Skeletal muscle satellite cell (primary cell): ENCODE data around the gene MYO1G.

Source experiments
- H3K27me3 ChIP-seq: 2 replicates; pipeline ENCODE4 v1.7.0; 2013; ENCODE audit warnings: low read length; ENCODE audit not compliant: control insufficient read depth, insufficient read depth
- H3K36me3 ChIP-seq: 2 replicates; pipeline ENCODE4 v1.7.0; 2013; ENCODE audit warnings: mild to moderate bottlenecking, control low read depth, low read length; ENCODE audit not compliant: insufficient read depth
- H3K4me1 ChIP-seq: 2 replicates; pipeline ENCODE4 v1.7.0; 2013; ENCODE audit warnings: low read length; ENCODE audit not compliant: control insufficient read depth, insufficient read depth
- H3K4me2 ChIP-seq: 2 replicates; pipeline ENCODE4 v1.7.0; 2013; ENCODE audit warnings: mild to moderate bottlenecking, low read length
- H3K4me3 ChIP-seq: 2 replicates; pipeline ENCODE4 v1.7.0; 2013; ENCODE audit warnings: low read length
- H3K9ac ChIP-seq: 2 replicates; pipeline ENCODE4 v1.7.0; 2013; ENCODE audit warnings: mild to moderate bottlenecking, low read depth, low read length, moderate library complexity
- H3K9me3 ChIP-seq: replicated peaks from 2 replicates; pipeline ENCODE4 v1.7.0; 2013; ENCODE audit warnings: mild to moderate bottlenecking, control low read depth, low read length

The MYO1G gene

DNA sequence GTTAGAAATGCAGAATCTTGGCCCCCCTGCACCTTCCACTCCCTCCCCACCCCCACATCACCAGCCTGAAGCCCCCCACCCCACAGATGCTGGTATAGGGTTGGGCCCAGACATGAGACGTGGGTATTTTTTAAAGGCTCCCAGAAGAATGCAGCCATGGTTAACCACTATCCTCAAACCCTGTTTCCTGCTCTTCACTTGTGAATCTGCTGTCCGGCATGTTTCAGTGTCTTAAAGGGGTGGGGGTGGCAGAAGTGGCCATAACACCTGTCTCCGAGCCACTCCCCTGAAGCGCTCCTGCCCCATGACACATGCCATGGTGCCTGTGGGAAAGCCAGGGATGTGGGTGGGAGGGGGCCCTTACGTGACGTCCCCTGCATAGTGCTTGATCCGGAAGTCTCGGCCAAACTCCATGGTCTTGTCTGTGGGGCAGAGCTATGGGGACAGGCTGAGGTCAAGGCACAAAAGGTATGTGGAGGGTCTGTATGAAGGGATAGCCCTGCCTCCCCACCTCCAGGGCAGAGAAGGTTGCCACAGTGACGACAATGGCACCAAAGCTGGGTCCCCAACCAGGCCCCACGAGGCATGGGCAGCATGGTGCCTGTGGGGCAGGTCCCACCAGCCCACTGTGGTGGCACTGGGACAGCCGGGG is 9.6 kb downstream of the MYO1G start:
- no peaks in the 10 kb centered on the region for H3K9me3 ChIP-seq
- H3K9ac ChIP-seq: no peak overlapping the region
- H3K36me3 ChIP-seq: no peaks in the 10 kb centered on the region
- H3K4me1 ChIP-seq: no peaks in the 10 kb centered on the region
- H3K27me3 ChIP-seq: no peaks in the 10 kb centered on the region
- no peak overlapping the region for H3K4me2 ChIP-seq
- no peak overlapping the region for H3K4me3 ChIP-seq

DNA sequence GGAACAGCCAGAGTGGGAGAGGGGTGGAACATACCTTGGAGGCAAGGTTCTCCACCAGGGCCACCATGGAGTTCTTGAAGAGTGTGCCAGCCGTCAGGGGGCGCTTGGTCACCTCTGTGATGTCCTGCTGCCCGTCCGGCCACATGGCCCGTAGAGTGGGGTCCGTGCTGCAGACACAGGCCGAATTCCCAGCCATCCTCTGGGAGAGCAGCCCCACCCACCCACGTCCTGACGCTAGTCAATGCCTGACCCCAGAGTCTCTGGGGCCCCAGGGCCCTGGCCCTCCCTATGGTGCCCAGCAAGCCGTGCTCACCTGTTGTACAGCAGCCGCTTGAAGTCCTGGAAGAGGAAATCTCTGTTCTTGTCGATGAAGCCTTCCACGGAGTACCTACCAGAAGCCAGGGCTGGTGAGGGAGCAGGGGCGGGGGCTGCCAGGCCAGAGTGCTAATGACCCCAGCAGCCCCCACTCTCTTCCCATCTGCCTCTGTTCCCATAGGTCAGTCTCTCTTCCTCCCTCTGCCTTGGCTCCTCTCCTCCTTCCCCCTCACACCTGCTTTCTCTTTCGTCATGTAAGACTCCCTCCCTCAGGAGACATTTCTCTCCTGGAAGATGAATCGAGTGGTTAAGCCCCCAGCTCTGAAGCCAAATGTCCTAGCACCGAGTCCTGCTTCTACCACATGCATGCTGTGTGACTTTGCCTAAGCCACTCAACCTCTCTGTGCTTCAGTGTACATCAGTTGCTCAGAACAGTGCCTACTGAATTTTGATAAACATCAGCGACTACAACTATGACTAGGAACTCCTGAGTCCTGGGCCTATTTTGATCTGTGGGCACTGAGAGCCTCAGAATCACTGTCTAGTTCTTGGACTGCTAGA is 11.0 kb downstream of the MYO1G start:
- Histone ChIP-seq H3K4me2 (no peak overlapping the region), H3K36me3 (no peaks in the 10 kb centered on the region), H3K4me3 (no peak overlapping the region), H3K9me3 (no peaks in the 10 kb centered on the region), H3K27me3 (peaks cover under 1% of the 10 kb centered on the region), H3K4me1 (peaks cover 4% of the 10 kb centered on the region), H3K9ac (no peak overlapping the region)

DNA sequence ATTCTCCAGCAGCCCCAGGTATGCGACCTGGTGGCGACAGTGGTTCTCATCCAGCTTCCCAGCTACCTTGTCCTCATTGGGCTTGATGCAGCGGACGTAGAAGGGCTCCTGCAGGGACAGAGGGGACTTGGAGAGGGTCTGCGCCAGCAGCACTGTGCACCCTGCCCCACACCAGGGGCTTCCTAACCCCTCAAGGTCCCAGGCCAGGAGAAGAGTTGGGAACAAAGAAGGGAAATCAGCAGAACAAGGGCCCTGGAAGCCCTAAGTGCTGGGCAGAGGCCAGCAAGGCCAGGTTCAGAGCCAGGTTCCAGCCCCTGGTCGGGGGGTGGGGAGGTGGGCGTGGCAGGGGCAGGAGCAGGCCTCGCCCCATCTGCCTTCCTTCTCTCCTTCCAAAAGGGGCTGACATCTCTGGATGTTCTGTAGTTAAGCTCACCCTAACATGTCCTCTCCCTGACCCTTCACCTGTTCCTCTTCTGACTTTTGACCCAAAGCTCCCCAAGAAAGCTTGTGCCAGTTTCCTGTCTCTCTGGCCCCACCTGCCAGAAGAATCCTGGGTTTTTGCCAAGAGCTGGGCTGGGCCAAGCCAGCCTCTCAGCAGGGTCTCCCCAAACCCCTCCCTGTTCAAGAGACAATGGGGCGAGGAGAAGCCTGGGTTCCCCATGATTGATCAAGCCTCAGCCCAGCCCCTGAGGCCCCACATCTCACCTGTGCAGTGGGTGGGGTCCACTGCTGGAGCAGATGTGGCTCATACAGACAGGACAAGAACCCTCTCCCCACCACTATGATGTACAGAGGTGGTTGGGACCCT is 11.9 kb downstream of the MYO1G start:
- Histone ChIP-seq H3K9ac (no peak overlapping the region), H3K36me3 (no peaks in the 10 kb centered on the region), H3K27me3 (peaks cover 10% of the 10 kb centered on the region), H3K9me3 (no peaks in the 10 kb centered on the region), H3K4me1 (peaks cover 9% of the 10 kb centered on the region), H3K4me3 (no peak overlapping the region), H3K4me2 (no peak overlapping the region)

DNA sequence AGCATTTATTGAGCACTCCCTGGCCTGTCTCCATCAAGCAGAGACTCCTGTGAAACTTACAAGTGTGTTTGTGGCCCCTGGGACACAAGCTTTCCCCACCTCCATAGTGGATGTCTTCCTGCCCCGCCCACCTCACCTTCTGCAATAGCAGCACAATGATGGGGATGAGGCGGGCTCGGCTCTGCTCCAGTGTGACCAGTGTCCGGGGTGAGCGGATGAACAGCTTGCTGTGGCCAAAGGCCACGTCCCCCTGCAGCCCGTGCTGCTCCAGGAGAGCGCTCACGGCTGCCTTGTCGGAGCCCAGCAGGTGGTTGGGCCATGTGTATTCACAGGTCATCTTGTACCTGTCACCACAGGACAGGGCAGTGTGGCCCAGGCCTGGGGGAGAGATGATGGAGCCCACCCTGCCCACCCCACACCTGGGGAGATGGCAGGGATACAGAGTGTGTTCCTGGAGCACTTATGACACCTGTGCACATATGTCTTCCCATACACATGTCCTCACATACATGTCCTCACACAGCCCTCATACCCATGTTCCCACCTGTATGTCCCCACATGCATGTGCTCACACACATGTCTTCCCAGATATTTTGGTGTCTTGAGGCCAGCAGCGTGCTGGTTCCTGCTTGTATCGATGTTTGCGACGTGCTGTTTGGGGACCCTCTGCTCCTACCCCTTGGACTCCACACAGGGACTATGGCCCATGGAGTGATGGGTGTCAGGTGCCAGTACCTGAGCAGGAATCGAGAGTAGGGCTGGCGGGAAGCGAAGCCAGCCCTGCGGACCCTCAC is 12.7 kb downstream of the MYO1G start:
- peaks cover 11% of the 10 kb centered on the region for H3K27me3 ChIP-seq
- H3K36me3 ChIP-seq: no peaks in the 10 kb centered on the region
- no peak overlapping the region for H3K4me2 ChIP-seq
- no peaks in the 10 kb centered on the region for H3K9me3 ChIP-seq
- no peak overlapping the region for H3K9ac ChIP-seq
- peaks cover 9% of the 10 kb centered on the region for H3K4me1 ChIP-seq
- H3K4me3 ChIP-seq: no peak overlapping the region

DNA sequence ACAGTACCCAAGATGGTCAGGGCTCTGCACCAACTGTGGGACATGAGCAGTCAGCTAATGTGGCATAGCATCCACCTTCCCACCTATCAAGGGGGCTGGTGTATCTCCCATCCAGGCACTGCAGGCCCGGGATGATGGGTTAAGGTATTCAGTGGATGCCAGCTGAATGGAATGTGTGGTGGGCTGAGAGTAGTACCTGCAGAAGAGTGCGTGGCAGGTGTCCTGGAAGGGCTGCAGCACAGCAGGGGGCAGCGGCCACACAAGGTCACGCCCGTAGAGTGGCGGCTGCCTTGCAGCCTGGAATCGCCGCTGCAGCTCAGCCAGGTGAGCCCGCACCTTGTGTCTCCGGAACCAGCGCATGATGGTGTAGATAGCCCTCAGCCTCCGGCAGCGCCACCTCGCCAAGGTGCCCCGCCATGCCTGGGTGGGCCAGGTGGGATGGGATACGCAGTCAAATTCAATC is 13.3 kb downstream of the MYO1G start:
- no peaks in the 10 kb centered on the region for H3K36me3 ChIP-seq
- no peak overlapping the region for H3K9ac ChIP-seq
- H3K9me3 ChIP-seq: no peaks in the 10 kb centered on the region
- no peak overlapping the region for H3K4me2 ChIP-seq
- peaks cover 11% of the 10 kb centered on the region for H3K27me3 ChIP-seq
- peaks cover 9% of the 10 kb centered on the region for H3K4me1 ChIP-seq
- H3K4me3 ChIP-seq: no peak overlapping the region

DNA sequence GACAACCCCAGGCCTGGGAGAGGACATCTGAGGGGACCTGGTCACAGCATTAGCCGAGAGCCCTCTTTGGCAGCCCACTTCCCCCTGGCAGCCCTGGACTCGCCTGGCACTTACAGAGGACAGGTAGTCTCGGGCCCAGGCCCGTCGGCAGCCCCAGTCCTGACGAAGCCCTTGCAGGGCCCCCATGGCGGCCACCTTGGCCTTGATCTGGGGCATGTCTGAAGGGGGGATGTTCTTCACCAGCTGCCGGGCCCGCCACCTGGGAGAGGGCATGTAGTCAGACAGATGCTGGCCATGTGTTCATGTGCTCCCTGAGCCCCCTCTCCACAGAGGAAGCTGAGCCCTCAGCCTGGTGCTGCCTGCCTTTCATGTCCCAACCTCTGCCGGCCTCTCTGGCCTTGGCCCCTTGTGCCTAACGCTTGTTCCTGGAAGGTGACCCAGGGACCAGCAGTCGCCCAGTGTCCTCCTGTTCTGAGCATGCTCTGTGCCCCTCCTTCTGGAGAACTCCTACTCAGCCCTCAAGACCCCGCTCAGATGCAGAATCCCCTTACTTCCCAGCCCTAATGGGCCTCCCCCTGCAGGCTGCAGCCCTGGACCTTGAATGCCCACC is 13.9 kb downstream of the MYO1G start:
- H3K36me3 ChIP-seq: no peaks in the 10 kb centered on the region
- no peak overlapping the region for H3K4me2 ChIP-seq
- H3K27me3 ChIP-seq: peaks cover 16% of the 10 kb centered on the region
- peaks cover 9% of the 10 kb centered on the region for H3K4me1 ChIP-seq
- no peak overlapping the region for H3K4me3 ChIP-seq
- H3K9me3 ChIP-seq: no peaks in the 10 kb centered on the region
- H3K9ac ChIP-seq: no peak overlapping the region

DNA sequence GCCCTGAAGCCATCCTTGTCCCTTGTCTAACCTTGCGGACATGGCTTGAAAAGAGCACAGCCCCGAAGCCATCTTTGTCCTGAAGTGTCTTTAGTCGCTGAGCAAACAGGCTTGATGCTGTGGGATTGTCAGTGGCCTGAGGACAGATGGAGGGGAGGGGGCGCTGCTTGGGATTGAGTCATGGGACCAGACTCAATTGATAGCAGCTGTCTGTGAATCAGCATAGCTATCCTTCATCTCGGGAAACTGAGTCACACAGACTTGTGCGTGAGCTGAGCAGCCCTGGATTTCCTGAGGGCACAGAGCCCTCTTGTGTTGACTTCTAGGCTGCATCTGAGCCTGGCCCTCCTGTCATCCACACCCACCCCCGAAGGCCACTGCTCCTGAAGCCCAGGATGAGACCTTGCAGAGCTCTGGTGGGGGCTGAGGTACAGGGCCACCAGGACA is 14.4 kb downstream of the MYO1G start:
- H3K4me2 ChIP-seq: no peak overlapping the region
- H3K36me3 ChIP-seq: no peaks in the 10 kb centered on the region

DNA sequence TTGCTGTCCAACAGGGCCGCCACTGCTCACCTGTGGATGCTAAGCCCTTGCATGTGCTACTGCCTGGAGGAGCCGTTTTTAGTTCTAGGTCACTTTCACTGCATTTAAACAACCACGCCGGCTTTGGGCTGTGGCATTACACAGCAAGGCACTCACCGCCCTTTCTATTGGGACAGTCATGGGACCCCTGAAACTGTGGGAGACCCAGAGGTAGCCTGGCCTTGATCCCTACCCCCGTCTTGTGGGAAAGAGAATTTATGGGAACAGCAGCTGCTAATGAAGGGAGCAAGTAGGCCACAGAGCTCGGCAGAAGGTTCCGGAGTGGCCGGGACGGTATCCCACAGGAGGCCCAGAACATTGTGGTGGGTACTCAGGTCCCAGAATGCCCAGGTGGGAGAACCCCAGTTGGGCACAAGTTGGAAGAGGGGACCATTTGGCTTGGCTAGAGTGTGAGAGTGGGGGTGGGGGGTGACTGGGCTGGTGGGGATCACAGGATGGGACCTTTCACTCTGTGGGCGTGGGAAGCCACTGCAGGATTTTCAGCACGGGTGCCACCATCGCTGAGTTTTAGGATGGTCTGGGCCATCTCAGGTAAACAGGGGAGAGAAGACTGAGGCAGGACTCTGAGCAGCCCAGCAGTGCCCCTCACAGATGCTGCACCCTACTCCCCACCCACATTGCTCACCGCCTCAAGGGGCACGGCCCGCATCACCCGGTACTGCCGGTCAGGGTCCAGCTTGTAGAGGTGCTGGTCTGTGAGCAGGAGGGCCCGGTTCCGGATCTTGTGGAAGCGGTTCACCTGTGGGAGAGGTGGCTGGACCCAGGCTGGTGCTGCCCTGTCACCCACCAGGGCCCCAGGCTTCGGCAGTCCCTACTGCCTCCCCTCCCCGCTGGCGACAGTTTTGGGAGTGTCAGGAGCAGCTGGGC is 15.2 kb downstream of the MYO1G start:
- H3K4me3 ChIP-seq: no peak overlapping the region
- peaks cover 21% of the 10 kb centered on the region for H3K27me3 ChIP-seq
- no peak overlapping the region for H3K9ac ChIP-seq
- peaks cover 9% of the 10 kb centered on the region for H3K4me1 ChIP-seq
- H3K9me3 ChIP-seq: no peaks in the 10 kb centered on the region
- H3K36me3 ChIP-seq: no peaks in the 10 kb centered on the region
- H3K4me2 ChIP-seq: peak overlapping the region; percentile 95

More for the DNA sequence above, 14.4 kb downstream of the MYO1G start:
- H3K4me1 ChIP-seq: peaks cover 9% of the 10 kb centered on the region
- no peak overlapping the region for H3K9ac ChIP-seq
- peaks cover 21% of the 10 kb centered on the region for H3K27me3 ChIP-seq
- H3K4me3 ChIP-seq: no peak overlapping the region
- no peaks in the 10 kb centered on the region for H3K9me3 ChIP-seq

DNA sequence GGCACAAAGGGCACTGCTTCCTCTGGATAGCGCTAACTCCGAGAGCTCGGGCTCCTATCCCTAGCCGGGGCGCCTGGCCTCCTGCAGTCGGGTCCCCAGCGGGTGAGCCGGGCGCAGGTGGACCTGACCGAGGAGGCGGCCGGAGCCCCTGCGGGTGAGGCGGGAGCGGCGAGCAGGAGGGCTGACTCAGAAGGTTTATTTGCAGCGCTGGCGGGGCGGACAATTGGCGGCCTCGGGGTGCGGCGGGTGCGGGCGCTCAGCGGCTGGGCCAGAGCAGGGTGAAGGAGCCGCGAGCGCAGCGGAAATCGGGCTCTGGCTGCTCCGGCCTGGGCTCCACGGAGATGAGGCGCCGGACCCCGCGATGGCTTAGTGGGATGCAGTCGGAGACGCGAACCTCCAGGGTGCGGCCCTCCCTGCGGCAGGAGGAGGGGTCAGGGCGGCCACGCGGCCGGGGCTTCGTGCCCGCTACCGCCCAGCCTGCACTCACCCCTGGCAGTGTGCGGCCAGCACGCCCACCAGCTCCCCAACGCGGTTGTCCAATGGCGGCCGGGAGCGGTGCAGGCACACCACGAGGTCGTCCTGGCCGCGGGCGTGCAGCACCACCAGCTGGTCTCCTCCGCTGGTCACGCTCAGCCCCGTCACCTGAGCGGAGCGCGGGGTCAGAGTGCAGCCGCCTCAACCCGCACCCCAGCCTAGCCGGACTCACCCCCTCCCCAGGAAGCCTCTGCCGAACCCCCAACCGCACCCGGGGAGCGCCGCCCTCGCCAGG is 16.1 kb downstream of the MYO1G start:
- H3K9ac ChIP-seq: peak overlapping the region; percentile 47
- H3K36me3 ChIP-seq: no peaks in the 10 kb centered on the region
- peak overlapping the region; percentile 95 for H3K4me2 ChIP-seq
- peaks cover 9% of the 10 kb centered on the region for H3K4me1 ChIP-seq
- H3K27me3 ChIP-seq: peaks cover 21% of the 10 kb centered on the region
- no peaks in the 10 kb centered on the region for H3K9me3 ChIP-seq
- H3K4me3 ChIP-seq: peak overlapping the region; percentile 72
